Gastroesophageal sphincter (tissue), 3 donors: ENCODE data around the gene CNKSR2.

Experiments used
- CTCF ChIP-seq, 4 experiments: fragments of 200-600 bp in 2 of 4; fragments of 450-650 bp in 2 of 4; sonication (generic) in 1 of 4; IDR thresholded peaks; one replicate each; pipeline ENCODE4 v1.5.1; 2017 to 2019; ENCODE audit warnings: antibody characterized with exemption in 4 of 4, mild to moderate bottlenecking in 2 of 4, moderate library complexity in 2 of 4
- POLR2A ChIP-seq, 2 donors: fragments of 450-650 bp; IDR thresholded peaks; one replicate each; pipeline ENCODE4 v1.6.1; 2017; ENCODE audit warnings: antibody characterized with exemption in 2 of 2, mild to moderate bottlenecking in 2 of 2, moderate library complexity in 1 of 2
- POLR2AphosphoS5 ChIP-seq: sonication (generic); formaldehyde crosslinking; IDR thresholded peaks from one replicate; pipeline ENCODE4 v1.6.1; 2017; ENCODE audit warnings: antibody characterized with exemption

GRCh38 chrX:21559417-21559816 is 185.2 kb downstream of the CNKSR2 start:
- TF ChIP-seq CTCF (IDR thresholded peaks at IDR 0.05) (no peak), POLR2A (IDR thresholded peaks at IDR 0.05) (no peak), POLR2AphosphoS5 (no peak)
